ENCODE results near the gene PACSIN1.

The PACSIN1 gene

GRCh38 chr6:34565722-34566137 is 99.9 kb downstream of the PACSIN1 start:
- no peak for DNase-seq

GRCh38 chr6:34566830-34567546 is 101.1 kb downstream of the PACSIN1 start:
- no peak for DNase-seq

GRCh38 chr6:34568341-34569201 is 102.7 kb downstream of the PACSIN1 start:
- DNase-seq, result no peak

GRCh38 chr6:34569361-34569973 is 103.6 kb downstream of the PACSIN1 start:
- DNase-seq, result no peak

GRCh38 chr6:34570066-34570833 is 104.4 kb downstream of the PACSIN1 start:
- DNase-seq, result no peak

- no peak for DNase-seq
These were observed 105.5 kb downstream of the PACSIN1 start for GRCh38 chr6:34571388-34571787.

- DNase-seq, result no peak
These were observed 106.1 kb downstream of the PACSIN1 start for GRCh38 chr6:34572021-34572420.

GRCh38 chr6:34572585-34572984 is 106.7 kb downstream of the PACSIN1 start:
- DNase-seq, result no peak

- DNase-seq, result no peak
These were observed 107.8 kb downstream of the PACSIN1 start for GRCh38 chr6:34573567-34574183.

- DNase-seq, result no peak
These were observed 108.9 kb downstream of the PACSIN1 start for GRCh38 chr6:34574647-34575293.

GRCh38 chr6:34575326-34575725 is 109.5 kb downstream of the PACSIN1 start:
- no peak for DNase-seq

- DNase-seq, result no peak
These were observed 110.5 kb downstream of the PACSIN1 start for GRCh38 chr6:34576286-34576955.

GRCh38 chr6:34578445-34579262 is 112.8 kb downstream of the PACSIN1 start:
- no peak for DNase-seq

GRCh38 chr6:34580707-34581560 is 115.1 kb downstream of the PACSIN1 start:
- DNase-seq, result no peak

GRCh38 chr6:34581561-34581920 is 115.7 kb downstream of the PACSIN1 start:
- no peak for DNase-seq

GRCh38 chr6:34583461-34583860 is 117.6 kb downstream of the PACSIN1 start:
- DNase-seq, result no peak

- DNase-seq, result no peak
These were observed 118.2 kb downstream of the PACSIN1 start for GRCh38 chr6:34583861-34584604.

GRCh38 chr6:34584694-34585093 is 118.8 kb downstream of the PACSIN1 start:
- no peak for DNase-seq
